SIG-M5 treated with dmso at 0.1 percent for 504 hours (cell line): ENCODE results near the gene TLE6.
"Not testable (repeated sequence)": the region's sequence is repeated elsewhere in the genome, so short reads cannot be mapped to it uniquely, and the experiment has no call there.

ENCODE experiments used
- DNase-seq: peaks from one replicate; lab custom pipeline; 2025; ENCODE audit not compliant: unreplicated experiment; lab: John Stamatoyannopoulos, UW

TLE6 gene

GRCh38 chr19:3001235-3001800 is 24.0 kb downstream of the TLE6 start:
- DNase-seq, result no peak

GRCh38 chr19:3003046-3003445 is 25.7 kb downstream of the TLE6 start:
- DNase-seq, result no peak

GRCh38 chr19:3004522-3004921 is 27.2 kb downstream of the TLE6 start:
- DNase-seq, result no peak

- no peak for DNase-seq
Measured at GRCh38 chr19:3005345-3005744, 28.0 kb downstream of the TLE6 start.

GRCh38 chr19:3006075-3006767 is 28.9 kb downstream of the TLE6 start:
- no peak for DNase-seq

GRCh38 chr19:3007975-3008374 is 30.6 kb downstream of the TLE6 start:
- DNase-seq, result no peak

GRCh38 chr19:3008994-3009393 is 31.6 kb downstream of the TLE6 start:
- no peak for DNase-seq

- no peak for DNase-seq
Measured at GRCh38 chr19:3010871-3011270, 33.5 kb downstream of the TLE6 start.

- DNase-seq, result not testable (repeated sequence)
Measured at GRCh38 chr19:3012059-3012458, 34.7 kb downstream of the TLE6 start.

- no peak for DNase-seq
Measured at GRCh38 chr19:3012621-3013262, 35.4 kb downstream of the TLE6 start.

- no peak for DNase-seq
Measured at GRCh38 chr19:3013263-3013725, 35.9 kb downstream of the TLE6 start.

- DNase-seq, result no peak
Measured at GRCh38 chr19:3014135-3014534, 36.8 kb downstream of the TLE6 start.

- DNase-seq, result no peak
Measured at GRCh38 chr19:3015126-3016057, 38.0 kb downstream of the TLE6 start.

- DNase-seq, result no peak
Measured at GRCh38 chr19:3017923-3018322, 40.6 kb downstream of the TLE6 start.

GRCh38 chr19:3019211-3019854 is 42.0 kb downstream of the TLE6 start:
- no peak for DNase-seq

GRCh38 chr19:3020321-3020960 is 43.1 kb downstream of the TLE6 start:
- no peak for DNase-seq

- DNase-seq, result no peak
Measured at GRCh38 chr19:3024509-3024869, 47.1 kb downstream of the TLE6 start.

- DNase-seq, result no peak
Measured at GRCh38 chr19:3024870-3025548, 47.6 kb downstream of the TLE6 start.

- no peak for DNase-seq
Measured at GRCh38 chr19:3025549-3025886, 48.2 kb downstream of the TLE6 start.

GRCh38 chr19:3026768-3027167 is 49.4 kb downstream of the TLE6 start:
- DNase-seq, result no peak
